Astrocyte (in vitro differentiated cells and primary cell): Measurements from ENCODE around the gene IL5RA.

Source experiments
- CTCF ChIP-seq: IDR thresholded peaks from 2 replicates; pipeline ENCODE4 v1.5.1; 2011; ENCODE audit warnings: low read depth, mild to moderate bottlenecking, inconsistent platforms, low read length, moderate library complexity; ENCODE audit not compliant: insufficient read depth
- EZH2 ChIP-seq: IDR thresholded peaks from 2 replicates; pipeline ENCODE4 v1.6.1; 2012; ENCODE audit warnings: mild to moderate bottlenecking, low read length, inconsistent platforms; ENCODE audit not compliant: insufficient read depth

GRCh38 chr3:3126477-3127431, 16.6 kb upstream of the IL5RA start, which contains the start of gene TRNT1:
- no peak for TF ChIP-seq CTCF
- TF ChIP-seq EZH2, result no peak
